ENCODE measurements around the gene ADAD2.

DNA sequence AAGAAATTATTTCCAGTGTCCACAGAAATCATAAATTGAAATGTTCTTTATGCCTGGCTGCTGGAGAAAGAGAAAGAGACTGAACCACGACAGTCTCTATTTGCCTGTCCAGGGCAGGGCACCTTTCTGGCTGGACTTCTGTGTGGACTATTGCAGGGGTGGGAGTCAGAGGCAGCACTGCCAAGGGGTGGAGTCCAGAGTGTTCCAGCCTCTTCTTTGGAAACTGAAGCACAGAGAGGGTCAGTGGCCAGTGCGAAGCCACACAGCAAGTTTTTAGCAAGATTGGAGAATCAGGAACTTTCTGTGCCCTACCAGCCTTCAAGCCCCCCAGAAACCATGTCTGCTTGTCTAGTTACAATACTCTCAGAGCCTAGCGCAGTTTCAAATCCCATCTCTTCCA is 33.6 kb downstream of the ADAD2 start:
- TF ChIP-seq, protein P1, sequence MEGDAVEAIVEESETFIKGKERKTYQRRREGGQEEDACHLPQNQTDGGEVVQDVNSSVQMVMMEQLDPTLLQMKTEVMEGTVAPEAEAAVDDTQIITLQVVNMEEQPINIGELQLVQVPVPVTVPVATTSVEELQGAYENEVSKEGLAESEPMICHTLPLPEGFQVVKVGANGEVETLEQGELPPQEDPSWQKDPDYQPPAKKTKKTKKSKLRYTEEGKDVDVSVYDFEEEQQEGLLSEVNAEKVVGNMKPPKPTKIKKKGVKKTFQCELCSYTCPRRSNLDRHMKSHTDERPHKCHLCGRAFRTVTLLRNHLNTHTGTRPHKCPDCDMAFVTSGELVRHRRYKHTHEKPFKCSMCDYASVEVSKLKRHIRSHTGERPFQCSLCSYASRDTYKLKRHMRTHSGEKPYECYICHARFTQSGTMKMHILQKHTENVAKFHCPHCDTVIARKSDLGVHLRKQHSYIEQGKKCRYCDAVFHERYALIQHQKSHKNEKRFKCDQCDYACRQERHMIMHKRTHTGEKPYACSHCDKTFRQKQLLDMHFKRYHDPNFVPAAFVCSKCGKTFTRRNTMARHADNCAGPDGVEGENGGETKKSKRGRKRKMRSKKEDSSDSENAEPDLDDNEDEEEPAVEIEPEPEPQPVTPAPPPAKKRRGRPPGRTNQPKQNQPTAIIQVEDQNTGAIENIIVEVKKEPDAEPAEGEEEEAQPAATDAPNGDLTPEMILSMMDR (IDR thresholded peaks at IDR 0.05) = no peak
- no peak for TF ChIP-seq EZH2 (IDR thresholded peaks at IDR 0.05; ENCODE audit: borderline replicate concordance, insufficient read depth, low read depth, low read length, poor library complexity, severe bottlenecking)
